GM23248 (cell line): ENCODE results near the gene ZNF337. TPM values are rescaled to one million over a fixed set of nuclear protein-coding genes. Genes with fewer than 3 reads are reported as not detected.
"Not testable (repeated sequence)": the region's sequence is repeated elsewhere in the genome, so short reads cannot be mapped to it uniquely, and the experiment has no call there.

Experiments
- DNase-seq: peaks from one replicate; pipeline ENCODE4 v3.0.0-alpha.2; 2015
- H2AFZ ChIP-seq: fragments of 200-600 bp; sonication (generic); 2 replicates; pipeline ENCODE4 v1.6.1; 2016; ENCODE audit warnings: antibody characterized with exemption
- H3F3A ChIP-seq: fragments of 200-600 bp; sonication (generic); 2 replicates; pipeline ENCODE4 v1.6.1; 2016; ENCODE audit warnings: mild to moderate bottlenecking, antibody characterized with exemption, mixed run types; ENCODE audit not compliant: insufficient read depth
- H3K27ac ChIP-seq: fragments of 200-600 bp; sonication (generic); 2 replicates; pipeline ENCODE4 v1.5.1; 2016; ENCODE audit warnings: mild to moderate bottlenecking
- H3K27me3 ChIP-seq: fragments of 200-600 bp; sonication (generic); replicated peaks from 2 replicates; pipeline ENCODE4 v1.6.1; 2016; ENCODE audit warnings: mild to moderate bottlenecking; ENCODE audit not compliant: insufficient read depth
- H3K36me3 ChIP-seq: fragments of 200-600 bp; sonication (generic); 2 replicates; pipeline ENCODE4 v1.6.1; 2016; ENCODE audit warnings: low read depth, mild to moderate bottlenecking
- H3K4me1 ChIP-seq: fragments of 200-600 bp; sonication (generic); 2 replicates; pipeline ENCODE4 v1.6.1; 2016; ENCODE audit warnings: mild to moderate bottlenecking; ENCODE audit not compliant: insufficient read depth
- H3K4me2 ChIP-seq: fragments of 200-600 bp; sonication (generic); one replicate; pipeline ENCODE4 v1.6.1; 2016; ENCODE audit warnings: mild to moderate bottlenecking; ENCODE audit not compliant: unreplicated experiment
- H3K4me3 ChIP-seq: fragments of 200-600 bp; sonication (generic); 2 replicates; pipeline ENCODE4 v1.5.1; 2016; ENCODE audit warnings: mild to moderate bottlenecking
- H3K79me2 ChIP-seq: fragments of 200-600 bp; sonication (generic); 2 replicates; pipeline ENCODE4 v1.6.1; 2016; ENCODE audit warnings: mild to moderate bottlenecking; ENCODE audit not compliant: insufficient read depth
- H3K9ac ChIP-seq: fragments of 200-600 bp; sonication (generic); 2 replicates; pipeline ENCODE4 v1.6.1; 2016; ENCODE audit warnings: mild to moderate bottlenecking
- H3K9me2 ChIP-seq: fragments of 200-600 bp; sonication (generic); 2 replicates; pipeline ENCODE4 v1.6.1; 2016; ENCODE audit warnings: mixed run types, mild to moderate bottlenecking, moderate library complexity; ENCODE audit not compliant: insufficient read depth
- H3K9me3 ChIP-seq: fragments of 200-600 bp; sonication (generic); one replicate; pipeline ENCODE4 v1.6.1; 2017; ENCODE audit warnings: low read depth
- H4K20me1 ChIP-seq: fragments of 200-600 bp; sonication (generic); 2 replicates; pipeline ENCODE4 v1.6.0; 2016; ENCODE audit not compliant: insufficient read depth
- EZH2 ChIP-seq: fragments of 200-600 bp; sonication (generic); IDR thresholded peaks from 2 replicates; pipeline ENCODE4 v1.6.1; 2018; ENCODE audit warnings: antibody characterized with exemption, mild to moderate bottlenecking; ENCODE audit not compliant: insufficient read depth, poor library complexity, severe bottlenecking
- EZH2phosphoT487 ChIP-seq: fragments of 200-600 bp; sonication (generic); IDR thresholded peaks from 2 replicates; pipeline ENCODE4 v1.6.1; 2018; ENCODE audit warnings: antibody characterized with exemption, moderate library complexity, mild to moderate bottlenecking, low read depth; ENCODE audit not compliant: insufficient read depth
- WGBS, 2 experiments: methylation state at CpG; one replicate each; pipeline ENCODE4 v1.1.6; 2015 to 2017; ENCODE audit warnings: low lambda C conversion rate in 2 of 2, low coverage in 1 of 2; ENCODE audit errors: missing lambda C conversion rate in 2 of 2; 5-methylcytosine and 5-hydroxymethylcytosine counted together
- in situ Hi-C: fragments of 300-500 bp; cut with MboI; formaldehyde crosslinking; loops from 2 replicates; pipeline ENCODE4 v1.15.0; 2020
- polyA plus RNA-seq: library from polyadenylated mRNA; unstranded; fragments of >200 nt; fragmentation: Nextera tagmentation; extraction: Ambion mirVana; gene quantifications from 2 replicates; pipeline ENCODE4 v1.2.1, GENCODE V29; 2016
- total RNA-seq: library from RNA; depleted of rRNA; stranded (reverse); fragments of >200 nt; shearing (Covaris generic); gene quantifications from 2 replicates; pipeline ENCODE4 v1.2.3, GENCODE V29; 2014

Gene ZNF337
- total and polyA plus RNA-seq, 2 experiments from 2014 or later, result 4.0 to 9.1 TPM

DNA sequence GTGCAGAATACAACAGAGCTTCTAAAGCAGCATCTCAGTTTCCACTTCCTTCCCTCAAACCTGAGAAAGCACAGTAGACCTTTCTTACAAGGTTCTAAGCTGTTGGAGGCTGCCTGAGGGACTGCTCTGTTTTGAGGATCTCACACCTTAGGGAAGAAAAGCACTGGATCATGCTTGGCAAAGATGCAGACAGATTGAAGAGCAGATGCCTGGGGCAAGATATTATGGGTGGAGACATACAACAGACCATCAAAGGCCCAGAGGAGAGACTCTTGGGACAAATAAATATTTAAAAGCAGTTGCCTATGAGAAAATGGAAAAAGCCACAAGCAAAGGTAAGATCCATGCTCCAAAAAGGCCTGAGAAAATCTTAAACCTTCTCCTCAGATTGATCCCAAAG lies 6.2 kb downstream of the ZNF337 start:
- Histone ChIP-seq H3K4me3 (no peak overlapping the region), H3K4me1 (peaks cover 3% of the 10 kb centered on the region; the same call in 1 of the 2 replicates), H3K27me3 (no peaks in the 10 kb centered on the region), H3K4me2 (no peak overlapping the region), H3K9ac (no peak overlapping the region), H3K27ac (no peak overlapping the region), H2AFZ (no peak overlapping the region), H3K79me2 (peaks cover 41% of the 10 kb centered on the region), H3K36me3 (no peaks in the 10 kb centered on the region; the same call in 1 of the 2 replicates), H3F3A (peaks cover 7% of the 10 kb centered on the region; the same call in 1 of the 2 replicates), H3K9me2 (no peaks in the 10 kb centered on the region), H3K9me3 (no peaks in the 10 kb centered on the region), H4K20me1 (no peaks in the 10 kb centered on the region)
- DNase-seq, result no peak
- in situ Hi-C loops, result loop anchor here (25.0 kb wide), 3 partner anchors 172 to 678 kb away; partner anchors contain the start of gene GINS1
- TF ChIP-seq EZH2, result no peak
- TF ChIP-seq EZH2phosphoT487, result no peak

DNA sequence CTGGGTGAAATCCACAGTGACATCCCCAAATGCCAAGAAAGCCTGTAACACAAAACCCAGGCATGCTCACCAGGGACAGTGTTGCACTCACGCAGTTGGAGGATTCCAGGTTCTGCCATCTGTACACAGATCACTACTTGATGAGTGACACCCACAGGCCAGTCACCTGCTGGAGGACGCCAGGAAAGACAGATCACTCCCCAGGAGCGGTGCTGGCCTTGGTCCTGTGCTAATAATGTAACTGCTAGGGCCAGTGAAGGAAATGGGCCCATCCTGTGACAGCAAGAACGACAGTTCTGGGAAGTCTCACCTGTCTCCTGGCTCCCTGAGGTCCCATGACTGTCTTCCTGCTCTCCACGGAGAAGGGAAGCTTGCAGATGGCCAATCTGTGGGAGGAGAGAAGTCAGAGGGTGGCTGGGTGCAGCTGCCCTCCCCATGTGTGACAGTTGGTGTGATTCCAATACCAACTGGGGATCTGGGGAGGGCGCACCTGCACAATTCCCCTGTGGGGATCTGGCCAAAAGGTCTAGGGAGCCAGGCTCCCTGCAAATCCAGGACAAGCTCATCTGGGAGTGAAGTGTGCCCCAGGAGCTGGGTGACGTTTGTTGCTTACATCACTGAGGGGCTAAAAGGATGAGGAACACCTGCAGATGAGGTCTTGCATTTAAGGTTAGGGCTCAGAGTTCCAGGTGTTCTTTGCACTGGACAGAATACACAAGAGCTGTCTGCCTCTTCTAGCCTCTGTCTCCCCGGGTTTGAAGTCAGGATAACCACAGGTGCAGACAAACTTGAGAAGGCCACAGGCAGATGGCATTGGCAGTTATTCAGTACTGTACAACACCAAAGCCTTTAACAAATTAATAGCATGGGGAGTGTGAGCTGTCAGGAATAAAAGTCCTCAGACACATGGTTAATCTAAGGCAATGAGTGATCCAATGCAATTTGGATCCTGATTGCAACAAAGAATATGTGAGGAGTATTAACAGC lies 10.3 kb downstream of the ZNF337 start:
- no peak overlapping the region for H3K27ac ChIP-seq
- H4K20me1 ChIP-seq, result no peaks in the 10 kb centered on the region
- no peaks in the 10 kb centered on the region for H3K9me3 ChIP-seq
- no peak overlapping the region for H3K4me2 ChIP-seq
- peaks cover 6% of the 10 kb centered on the region; the same call in 1 of the 2 replicates for H3K36me3 ChIP-seq
- H3K4me3 ChIP-seq, result no peak overlapping the region
- H3F3A ChIP-seq, result peaks cover 7% of the 10 kb centered on the region; the same call in 1 of the 2 replicates
- peaks cover 12% of the 10 kb centered on the region; the same call in 1 of the 2 replicates for H3K79me2 ChIP-seq
- no peaks in the 10 kb centered on the region for H3K27me3 ChIP-seq
- no peak for DNase-seq
- in situ Hi-C loops, result loop anchor here (25.0 kb wide), 3 partner anchors 176 to 674 kb away; partner anchors contain the start of gene GINS1
- 64 to 66% methylated on average over 8 of the region's 8 CpGs for WGBS, 2 experiments
- no peak overlapping the region for H2AFZ ChIP-seq
- no peaks in the 10 kb centered on the region for H3K4me1 ChIP-seq
- H3K9me2 ChIP-seq, result no peaks in the 10 kb centered on the region
- no peak for TF ChIP-seq EZH2
- TF ChIP-seq EZH2phosphoT487, result no peak
- H3K9ac ChIP-seq, result no peak overlapping the region

DNA sequence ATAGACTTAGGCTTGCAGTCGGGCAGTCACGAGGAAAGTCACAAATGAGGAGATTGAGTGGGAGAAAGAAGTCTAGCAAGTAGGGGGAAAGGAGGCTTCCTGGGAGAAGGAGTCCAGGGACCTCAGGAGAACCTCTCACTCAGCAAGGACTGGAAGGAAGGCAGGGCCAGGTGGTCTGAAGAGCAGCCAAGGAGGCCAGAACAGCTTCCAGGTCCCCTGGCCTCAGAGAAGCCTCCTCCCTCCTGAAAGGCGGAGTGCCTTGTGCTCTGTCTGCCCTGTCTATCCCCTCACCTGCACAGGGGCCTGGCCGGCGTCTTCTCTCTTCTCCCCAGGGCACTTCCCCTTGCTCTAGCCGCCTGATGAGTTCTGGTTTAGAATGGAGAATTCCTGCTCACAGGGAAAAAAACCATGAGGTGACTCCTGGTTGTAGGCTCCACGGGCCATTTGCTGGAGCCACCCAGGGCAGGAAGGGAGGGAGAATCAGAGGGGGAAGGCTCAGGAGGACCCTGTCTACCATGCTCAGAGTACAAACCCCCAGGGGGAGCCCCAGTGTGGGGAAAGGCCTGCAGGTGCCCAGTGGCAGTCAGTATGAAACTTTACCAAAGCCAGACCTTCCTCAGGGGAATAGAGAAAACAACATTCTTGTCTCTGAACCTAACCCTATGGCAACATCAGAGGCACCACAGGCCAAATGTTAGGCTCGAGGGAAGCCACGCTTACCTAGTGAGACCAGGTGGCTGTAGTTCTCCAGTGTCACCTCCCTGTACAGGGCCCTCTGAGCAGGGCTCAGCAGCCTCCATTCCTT lies 11.2 kb downstream of the ZNF337 start:
- Histone ChIP-seq H2AFZ (no peak overlapping the region), H3K4me2 (no peak overlapping the region), H3K9ac (no peak overlapping the region), H3K27me3 (no peaks in the 10 kb centered on the region), H3K9me3 (no peaks in the 10 kb centered on the region), H3K4me1 (no peaks in the 10 kb centered on the region), H3K4me3 (no peak overlapping the region), H4K20me1 (no peaks in the 10 kb centered on the region), H3F3A (peaks cover 3% of the 10 kb centered on the region; the same call in 1 of the 2 replicates), H3K36me3 (peaks cover 6% of the 10 kb centered on the region; the same call in 1 of the 2 replicates), H3K9me2 (no peaks in the 10 kb centered on the region), H3K79me2 (0 out of 2 replicates have a peak, but pooled peaks cover 12% of the 10 kb centered on the region), H3K27ac (no peak overlapping the region)
- TF ChIP-seq EZH2phosphoT487 (no peak), EZH2 (no peak)
- 79 to 86% methylated on average over 9 of the region's 9 CpGs for WGBS, 2 experiments
- no peak for DNase-seq
- in situ Hi-C loops, result loop anchor here (25.0 kb wide), 3 partner anchors 177 to 673 kb away; partner anchors contain the start of gene GINS1

DNA sequence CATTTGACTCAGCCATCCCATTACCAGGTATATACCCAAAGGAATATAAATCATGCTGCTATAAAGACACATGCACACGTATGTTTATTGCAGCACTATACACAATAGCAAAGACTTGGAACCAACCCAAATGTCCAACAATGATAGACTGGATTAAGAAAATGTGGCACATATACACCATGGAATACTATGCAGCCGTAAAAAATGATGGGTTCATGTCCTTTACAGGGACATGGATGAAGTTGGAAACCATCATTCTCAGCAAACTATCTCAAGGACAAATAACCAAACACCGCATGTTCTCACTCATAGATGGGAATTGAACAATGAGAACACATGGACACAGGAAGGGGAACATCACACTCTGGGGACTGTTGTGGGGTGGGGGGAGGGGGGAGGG lies 12.8 kb downstream of the ZNF337 start:
- H3K9ac ChIP-seq, H3K9me2 ChIP-seq, H3K27ac ChIP-seq, H3K9me3 ChIP-seq, H3K4me3 ChIP-seq, DNase-seq, H3K27me3 ChIP-seq, H3K4me2 ChIP-seq, H4K20me1 ChIP-seq, H3K36me3 ChIP-seq, H3K79me2 ChIP-seq, H3F3A ChIP-seq, H3K4me1 ChIP-seq, H2AFZ ChIP-seq: not testable (repeated sequence)
- 95 to 98% methylated on average over 3 of the region's 3 CpGs for WGBS, 2 experiments
- in situ Hi-C loops, result loop anchor here (25.0 kb wide), 3 partner anchors 178 to 672 kb away; partner anchors contain the start of gene GINS1
